Psoas muscle (tissue), 8 donors: ENCODE measurements around the gene C11orf52. TPM values are rescaled to one million over a fixed set of nuclear protein-coding genes. Genes with fewer than 3 reads are reported as not detected.

Experiments used
- ATAC-seq, 4 donors: fragments of 200-7000 bp; cut with Tn5 transposase; one replicate each; pipeline ENCODE4 v1.9.1; 2020; ENCODE audit warnings: moderate library complexity in 3 of 4, mild to moderate bottlenecking in 2 of 4
- DNase-seq, 2 donors: peaks; one replicate each; pipeline ENCODE4 v3.0.0-alpha.2; 2020
- H3K27ac ChIP-seq: fragments of 200-600 bp; one replicate; pipeline ENCODE4 v1.8.0; 2022
- H3K27me3 ChIP-seq, 3 donors: fragments of 200-600 bp in 1 of 3; one replicate each; pipeline versions ENCODE4 v1.6.1 to v1.8.0; 2013 to 2022; ENCODE audit warnings: low read length in 2 of 3, mild to moderate bottlenecking in 2 of 3, moderate library complexity in 1 of 3; ENCODE audit not compliant: insufficient read depth in 3 of 3
- H3K36me3 ChIP-seq, 2 donors: fragments of 200-600 bp in 1 of 2; one replicate each; pipeline versions ENCODE4 v1.6.1 to v1.8.0; 2013 to 2022; ENCODE audit warnings: low read depth in 1 of 2, mild to moderate bottlenecking in 1 of 2, moderate library complexity in 1 of 2; ENCODE audit not compliant: insufficient read depth in 1 of 2
- H3K4me1 ChIP-seq: fragments of 200-600 bp; one replicate; pipeline ENCODE4 v1.8.0; 2022
- H3K4me3 ChIP-seq: fragments of 200-600 bp; one replicate; pipeline ENCODE4 v1.8.0; 2022; ENCODE audit warnings: mild to moderate bottlenecking
- H3K9me3 ChIP-seq: fragments of 200-600 bp; one replicate; pipeline ENCODE4 v1.8.0; 2022
- WGBS, 3 donors: extraction: QIAGEN DNeasy Blood & Tissue Kit; methylation state at CpG; one replicate each; pipeline versions ENCODE4 v1.1.6 to v1.1.7; 2013; 5-methylcytosine and 5-hydroxymethylcytosine counted together
- intact Hi-C, 2 donors: fragments of 100-400 bp; cut with DNase I; formaldehyde crosslinking; loops; one replicate each; pipeline versions ENCODE4 v1.11.0 to v1.14.2; 2022
- polyA plus RNA-seq, 3 donors: library from polyadenylated mRNA; stranded (reverse); fragments of 200-250 nt; gene quantifications; one replicate each; pipeline ENCODE4 v1.2.3, GENCODE V29; 2013
- total RNA-seq, 4 donors: library from RNA; stranded (reverse); fragmentation: NEBNext Ultra II Directional in 2 of 4; extraction: Animal tissue kit (Norgen Biotek cat#: 25700) in 2 of 4; gene quantifications; one replicate each; pipeline versions ENCODE4 v1.2.1 to v1.2.4, GENCODE V29; 2021 to 2023
- TF ChIP-seq, protein P1 (sequence below): fragments of 200-600 bp; IDR thresholded peaks from one replicate; pipeline ENCODE4 v1.8.0; 2022; ENCODE audit warnings: antibody characterized with exemption
- donor health status: healthy with polysubstance abuse.
- donor health status: DM: no; HTN: no; CAD: no; lungs with moderate emphysema.
- donor health status: Bipolar disorder and iron deficiency.
- donor health status: healthy.
- donor health status: DM: yes; HTN: yes; CAD: no.
- donor health status: DM: no; HTN: no; CAD: no.
- donor health status: DM: no; HTN: no; CAD: no.
- donor health status: DM: yes; HTN: yes; CAD: no.

C11orf52 gene
- total and polyA plus RNA-seq, 7 donors = 1.0 to 24.5 (median 7.0) TPM

GRCh38 chr11:111942829-111943228 lies 24.1 kb downstream of the C11orf52 start:
- Histone ChIP-seq H3K36me3 (no peaks in the 10 kb centered on the region), H3K9me3 (no peaks in the 10 kb centered on the region), H3K27me3 (no peaks in the 10 kb centered on the region), H3K4me1 (peaks cover 49% of the 10 kb centered on the region), H3K4me3 (no peak overlapping the region), H3K27ac (peak overlapping the region; percentile 89)
- no peak for DNase-seq
- 90 to 91% (median 91%) methylated on average over 7 of the region's 7 CpGs for WGBS, 3 donors
- TF ChIP-seq, protein P1, sequence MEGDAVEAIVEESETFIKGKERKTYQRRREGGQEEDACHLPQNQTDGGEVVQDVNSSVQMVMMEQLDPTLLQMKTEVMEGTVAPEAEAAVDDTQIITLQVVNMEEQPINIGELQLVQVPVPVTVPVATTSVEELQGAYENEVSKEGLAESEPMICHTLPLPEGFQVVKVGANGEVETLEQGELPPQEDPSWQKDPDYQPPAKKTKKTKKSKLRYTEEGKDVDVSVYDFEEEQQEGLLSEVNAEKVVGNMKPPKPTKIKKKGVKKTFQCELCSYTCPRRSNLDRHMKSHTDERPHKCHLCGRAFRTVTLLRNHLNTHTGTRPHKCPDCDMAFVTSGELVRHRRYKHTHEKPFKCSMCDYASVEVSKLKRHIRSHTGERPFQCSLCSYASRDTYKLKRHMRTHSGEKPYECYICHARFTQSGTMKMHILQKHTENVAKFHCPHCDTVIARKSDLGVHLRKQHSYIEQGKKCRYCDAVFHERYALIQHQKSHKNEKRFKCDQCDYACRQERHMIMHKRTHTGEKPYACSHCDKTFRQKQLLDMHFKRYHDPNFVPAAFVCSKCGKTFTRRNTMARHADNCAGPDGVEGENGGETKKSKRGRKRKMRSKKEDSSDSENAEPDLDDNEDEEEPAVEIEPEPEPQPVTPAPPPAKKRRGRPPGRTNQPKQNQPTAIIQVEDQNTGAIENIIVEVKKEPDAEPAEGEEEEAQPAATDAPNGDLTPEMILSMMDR = no peak
- intact Hi-C loops = loop anchor here in 1 of 2 donors (2.0 kb wide), 1 partner anchor 14 kb away; no protein-coding TSS in a partner anchor
- no peak for ATAC-seq

DNA sequence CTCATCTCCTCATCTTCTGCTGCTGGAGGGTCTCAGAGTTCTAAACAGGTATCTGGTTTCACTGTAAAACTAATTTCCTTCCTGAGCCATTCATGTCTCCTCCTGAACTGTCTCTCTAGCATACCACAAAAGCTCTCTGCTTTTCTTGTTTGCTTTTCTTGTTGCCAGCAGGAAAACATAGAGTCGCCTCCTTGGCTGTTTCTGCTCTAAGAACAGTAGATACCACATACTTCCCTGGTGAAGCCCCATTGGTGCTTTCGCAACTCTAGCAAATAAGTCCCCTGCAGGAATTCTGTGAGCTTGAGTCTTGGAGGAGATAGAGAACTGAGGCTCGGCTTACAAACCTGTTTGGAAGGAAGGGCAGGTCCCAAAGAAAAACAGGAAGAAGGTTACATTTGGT lies 25.4 kb downstream of the C11orf52 start:
- intact Hi-C loops = no loop called here
- 72 to 75% (median 73%) methylated on average over 3 of the region's 3 CpGs for WGBS, 3 donors
- H3K36me3 ChIP-seq = no peaks in the 10 kb centered on the region
- H3K27me3 ChIP-seq = no peaks in the 10 kb centered on the region
- H3K4me1 ChIP-seq = peaks cover 36% of the 10 kb centered on the region
- H3K27ac ChIP-seq = peak overlapping the region; percentile 89
- no peak for DNase-seq
- no peaks in the 10 kb centered on the region for H3K9me3 ChIP-seq
- ATAC-seq = no peak
- TF ChIP-seq, protein P1 = no peak
- H3K4me3 ChIP-seq = no peak overlapping the region

DNA sequence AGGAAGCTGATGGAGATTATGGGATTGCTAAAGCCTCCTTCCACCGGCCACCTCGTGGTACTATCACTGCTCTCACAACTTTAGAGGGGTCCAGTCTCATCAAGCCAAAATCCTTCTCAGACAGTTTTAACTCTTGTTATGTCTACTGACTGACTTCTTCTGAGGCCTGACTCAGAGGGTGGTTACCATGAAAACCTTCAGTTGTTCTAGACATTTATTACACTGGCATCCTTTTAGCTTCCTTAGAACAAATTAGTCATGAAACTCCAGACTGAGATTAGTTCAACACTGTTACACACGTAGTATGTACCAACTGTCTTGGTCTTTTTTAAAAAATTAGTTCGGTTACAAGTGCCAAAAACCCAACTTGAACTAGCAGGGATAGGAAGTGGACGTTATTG lies 25.9 kb downstream of the C11orf52 start:
- intact Hi-C loops = no loop called here
- H3K4me1 ChIP-seq = peaks cover 33% of the 10 kb centered on the region
- TF ChIP-seq, protein P1 = no peak
- peak overlapping the region; percentile 89 for H3K27ac ChIP-seq
- H3K27me3 ChIP-seq = no peaks in the 10 kb centered on the region
- no peaks in the 10 kb centered on the region for H3K9me3 ChIP-seq
- no peak for ATAC-seq
- 54 to 60% (median 55%) methylated on average over 5 of the region's 5 CpGs for WGBS, 3 donors
- no peaks in the 10 kb centered on the region for H3K36me3 ChIP-seq
- H3K4me3 ChIP-seq = no peak overlapping the region
- no peak for DNase-seq

DNA sequence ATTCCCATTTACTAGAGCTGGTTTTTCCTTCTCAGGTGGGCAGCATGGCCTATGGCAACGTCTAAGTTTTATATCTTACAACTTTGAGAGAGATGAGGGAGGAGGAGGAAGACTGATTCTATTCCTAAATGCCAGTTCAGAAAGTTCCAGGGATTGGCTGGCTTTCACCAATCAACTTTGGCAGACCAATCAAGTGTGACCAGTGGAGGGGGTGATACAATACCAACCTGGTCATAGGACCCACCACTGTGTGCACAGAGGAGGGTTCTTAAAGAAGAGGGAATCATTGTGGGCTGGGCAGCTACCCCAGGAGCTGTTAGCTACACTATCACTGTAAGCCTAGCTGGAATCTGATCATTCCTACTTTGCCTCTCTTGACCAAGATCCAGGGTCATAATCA lies 26.5 kb downstream of the C11orf52 start:
- ATAC-seq = no peak
- WGBS, 3 donors = 27 to 68% (median 54%) methylated on average over 1 of the region's 1 CpG
- DNase-seq = no peak
- Histone ChIP-seq H3K4me3 (no peak overlapping the region), H3K4me1 (peaks cover 30% of the 10 kb centered on the region), H3K27ac (peak overlapping the region; percentile 0), H3K36me3 (no peaks in the 10 kb centered on the region), H3K27me3 (no peaks in the 10 kb centered on the region), H3K9me3 (no peaks in the 10 kb centered on the region)
- intact Hi-C loops = no loop called here
- TF ChIP-seq, protein P1 = no peak

- Histone ChIP-seq H3K9me3 (no peaks in the 10 kb centered on the region), H3K4me3 (no peak overlapping the region), H3K27me3 (no peaks in the 10 kb centered on the region), H3K36me3 (no peaks in the 10 kb centered on the region), H3K27ac (peak overlapping the region; percentile 31), H3K4me1 (peaks cover 22% of the 10 kb centered on the region)
- TF ChIP-seq, protein P1 = no peak
- 44 to 59% (median 45%) methylated on average over 3 of the region's 3 CpGs for WGBS, 3 donors
- DNase-seq (no peak), ATAC-seq (no peak)
- intact Hi-C loops = no loop called here
Observed at GRCh38 chr11:111946499-111946898, 27.8 kb downstream of the C11orf52 start.
